Mesothelial cell of epicardium (in vitro differentiated cells): Measurements from ENCODE around the gene AFDN. TPM values are rescaled to one million over a fixed set of nuclear protein-coding genes. Genes with fewer than 3 reads are reported as not detected.
A peak's percentile ranks its signal among the peaks of the same experiment; 100 is the strongest.

Experiments used
- DNase-seq, 2 experiments: peaks; one replicate each; pipeline ENCODE4 v3.0.0; 2021; ENCODE audit warnings: low spot score in 2 of 2; ENCODE audit not compliant: unreplicated experiment in 2 of 2
- H3K27ac Mint-ChIP-seq: 2 replicates; pipeline ENCODE4 v1.8.0; 2021; ENCODE audit warnings: mixed read lengths
- H3K27me3 Mint-ChIP-seq: 2 replicates; pipeline ENCODE4 v1.8.0; 2021; ENCODE audit warnings: low read depth, mixed read lengths
- H3K36me3 Mint-ChIP-seq: 2 replicates; pipeline ENCODE4 v1.8.0; 2021; ENCODE audit warnings: mixed read lengths
- H3K4me1 Mint-ChIP-seq: 2 replicates; pipeline ENCODE4 v1.8.0; 2021; ENCODE audit warnings: mixed read lengths
- H3K4me3 Mint-ChIP-seq: 2 replicates; pipeline ENCODE4 v1.8.0; 2021; ENCODE audit warnings: mild to moderate bottlenecking, moderate library complexity, mixed read lengths
- H3K9me3 Mint-ChIP-seq: 2 replicates; pipeline ENCODE4 v1.8.0; 2021; ENCODE audit warnings: mixed read lengths
- total RNA-seq: library from RNA; stranded (reverse); gene quantifications from 3 replicates; pipeline ENCODE4 v1.2.1, GENCODE V29; 2021
- TF ChIP-seq, protein P1 (sequence below): fragments of 200-600 bp; sonication (generic); IDR thresholded peaks from one replicate; pipeline ENCODE4 v1.5.0; 2021; ENCODE audit warnings: antibody characterized with exemption; ENCODE audit not compliant: unreplicated experiment

The AFDN gene
- total RNA-seq, 1 donor from 2014 or later = 284 TPM

DNA sequence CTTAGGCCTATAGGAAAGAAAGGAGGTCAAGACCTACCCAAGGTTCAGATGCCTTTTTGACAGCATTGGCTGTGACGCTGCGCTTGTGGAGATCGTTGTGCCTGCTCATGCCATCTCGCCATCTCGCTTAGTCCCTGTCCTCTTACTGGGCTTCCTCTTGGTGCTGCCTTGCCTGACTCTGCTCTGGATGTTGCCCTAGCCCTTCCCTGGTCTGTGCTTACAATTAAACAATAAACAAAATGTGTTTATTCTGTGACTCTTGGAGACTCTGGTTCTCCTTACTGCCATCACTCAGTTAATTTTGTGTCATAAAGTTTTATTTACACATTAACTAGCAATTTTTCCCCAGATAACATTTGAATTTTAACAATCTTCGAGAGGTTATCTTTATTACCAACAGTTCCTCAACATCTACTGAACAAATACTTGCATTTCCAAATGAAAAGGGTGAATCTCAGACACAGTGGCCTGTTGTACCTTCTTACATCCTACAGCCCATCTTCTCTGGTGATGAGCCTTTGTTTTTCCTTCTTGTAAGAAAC lies 11.6 kb downstream of the AFDN start:
- H3K27me3 Mint-ChIP-seq = no peaks in the 10 kb centered on the region
- TF ChIP-seq, protein P1, sequence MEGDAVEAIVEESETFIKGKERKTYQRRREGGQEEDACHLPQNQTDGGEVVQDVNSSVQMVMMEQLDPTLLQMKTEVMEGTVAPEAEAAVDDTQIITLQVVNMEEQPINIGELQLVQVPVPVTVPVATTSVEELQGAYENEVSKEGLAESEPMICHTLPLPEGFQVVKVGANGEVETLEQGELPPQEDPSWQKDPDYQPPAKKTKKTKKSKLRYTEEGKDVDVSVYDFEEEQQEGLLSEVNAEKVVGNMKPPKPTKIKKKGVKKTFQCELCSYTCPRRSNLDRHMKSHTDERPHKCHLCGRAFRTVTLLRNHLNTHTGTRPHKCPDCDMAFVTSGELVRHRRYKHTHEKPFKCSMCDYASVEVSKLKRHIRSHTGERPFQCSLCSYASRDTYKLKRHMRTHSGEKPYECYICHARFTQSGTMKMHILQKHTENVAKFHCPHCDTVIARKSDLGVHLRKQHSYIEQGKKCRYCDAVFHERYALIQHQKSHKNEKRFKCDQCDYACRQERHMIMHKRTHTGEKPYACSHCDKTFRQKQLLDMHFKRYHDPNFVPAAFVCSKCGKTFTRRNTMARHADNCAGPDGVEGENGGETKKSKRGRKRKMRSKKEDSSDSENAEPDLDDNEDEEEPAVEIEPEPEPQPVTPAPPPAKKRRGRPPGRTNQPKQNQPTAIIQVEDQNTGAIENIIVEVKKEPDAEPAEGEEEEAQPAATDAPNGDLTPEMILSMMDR = no peak
- DNase-seq = no peak
- H3K36me3 Mint-ChIP-seq = no peaks in the 10 kb centered on the region
- H3K4me3 Mint-ChIP-seq = no peak overlapping the region
- peak overlapping the region; percentile 17 for H3K27ac Mint-ChIP-seq
- H3K4me1 Mint-ChIP-seq = peaks cover 21% of the 10 kb centered on the region
- no peaks in the 10 kb centered on the region for H3K9me3 Mint-ChIP-seq

DNA sequence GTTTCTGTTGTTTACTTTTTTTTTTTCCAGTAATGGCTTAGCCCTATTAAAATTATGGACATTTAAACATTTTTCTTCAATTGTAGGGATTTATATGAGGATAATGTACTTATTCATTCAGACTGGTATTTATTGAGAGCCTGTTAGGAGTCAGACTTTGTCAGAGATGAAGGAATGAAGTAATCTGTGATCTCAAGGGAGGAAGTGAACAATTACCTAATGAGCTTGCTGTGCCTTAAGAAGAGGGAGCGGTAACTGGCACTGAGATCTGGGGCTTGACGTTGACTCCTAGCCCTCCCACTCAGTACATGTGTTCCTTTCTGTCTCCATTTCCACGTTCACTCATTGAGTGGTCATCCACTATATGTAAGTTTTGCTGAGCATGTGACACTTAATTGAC lies 12.6 kb downstream of the AFDN start:
- TF ChIP-seq, protein P1 = no peak
- H3K4me3 Mint-ChIP-seq = no peak overlapping the region
- H3K36me3 Mint-ChIP-seq = no peaks in the 10 kb centered on the region
- no peaks in the 10 kb centered on the region for H3K9me3 Mint-ChIP-seq
- peaks cover 24% of the 10 kb centered on the region for H3K4me1 Mint-ChIP-seq
- H3K27me3 Mint-ChIP-seq = no peaks in the 10 kb centered on the region
- H3K27ac Mint-ChIP-seq = no peak overlapping the region
- no peak for DNase-seq

DNA sequence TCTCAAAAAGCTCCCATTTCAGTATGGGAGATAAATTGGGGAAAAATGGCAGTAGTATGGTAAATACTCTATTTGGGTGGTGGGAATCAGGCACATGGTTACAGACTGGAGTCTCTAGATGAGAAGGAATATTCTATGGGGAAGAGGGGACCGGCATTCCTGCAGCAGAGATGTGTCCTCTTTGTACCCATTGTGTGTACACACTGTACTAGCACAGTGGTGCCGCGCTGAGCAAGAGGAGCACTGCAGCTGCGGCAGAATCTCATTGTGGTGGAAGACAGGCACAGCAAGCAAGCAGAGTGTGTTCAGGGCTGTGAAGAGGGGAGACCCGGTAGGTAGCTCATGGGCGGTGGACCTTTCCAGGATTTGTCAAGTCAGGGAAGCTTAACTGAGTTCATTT lies 13.0 kb downstream of the AFDN start:
- no peak for DNase-seq

DNA sequence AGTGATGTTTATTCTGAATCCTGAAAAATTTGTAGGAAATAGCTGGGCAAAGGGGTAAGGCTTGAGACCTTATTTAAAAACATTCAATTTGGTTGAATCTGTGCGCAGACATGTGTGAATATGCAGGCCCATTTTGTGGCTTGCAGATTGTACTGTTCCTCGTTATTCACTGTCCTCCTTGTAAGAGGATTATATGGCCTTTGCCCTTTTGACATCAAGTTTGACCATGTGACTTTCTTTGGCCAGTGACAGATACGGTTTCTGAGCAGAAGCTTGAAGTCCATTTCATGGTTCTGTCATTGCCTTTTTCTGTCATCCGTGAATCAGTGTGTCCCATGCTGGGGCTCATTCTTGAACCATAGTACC lies 13.4 kb downstream of the AFDN start:
- Mint-ChIP-seq H3K4me1 (peaks cover 20% of the 10 kb centered on the region), H3K27ac (no peak overlapping the region), H3K27me3 (no peaks in the 10 kb centered on the region), H3K4me3 (no peak overlapping the region), H3K9me3 (no peaks in the 10 kb centered on the region), H3K36me3 (no peaks in the 10 kb centered on the region)
- TF ChIP-seq, protein P1 = no peak
- no peak for DNase-seq

More for the DNA sequence above, 13.0 kb downstream of the AFDN start:
- no peak overlapping the region for H3K27ac Mint-ChIP-seq
- H3K9me3 Mint-ChIP-seq = no peaks in the 10 kb centered on the region
- H3K4me3 Mint-ChIP-seq = no peak overlapping the region
- H3K36me3 Mint-ChIP-seq = no peaks in the 10 kb centered on the region
- H3K4me1 Mint-ChIP-seq = peaks cover 24% of the 10 kb centered on the region
- TF ChIP-seq, protein P1 = no peak
- H3K27me3 Mint-ChIP-seq = no peaks in the 10 kb centered on the region

DNA sequence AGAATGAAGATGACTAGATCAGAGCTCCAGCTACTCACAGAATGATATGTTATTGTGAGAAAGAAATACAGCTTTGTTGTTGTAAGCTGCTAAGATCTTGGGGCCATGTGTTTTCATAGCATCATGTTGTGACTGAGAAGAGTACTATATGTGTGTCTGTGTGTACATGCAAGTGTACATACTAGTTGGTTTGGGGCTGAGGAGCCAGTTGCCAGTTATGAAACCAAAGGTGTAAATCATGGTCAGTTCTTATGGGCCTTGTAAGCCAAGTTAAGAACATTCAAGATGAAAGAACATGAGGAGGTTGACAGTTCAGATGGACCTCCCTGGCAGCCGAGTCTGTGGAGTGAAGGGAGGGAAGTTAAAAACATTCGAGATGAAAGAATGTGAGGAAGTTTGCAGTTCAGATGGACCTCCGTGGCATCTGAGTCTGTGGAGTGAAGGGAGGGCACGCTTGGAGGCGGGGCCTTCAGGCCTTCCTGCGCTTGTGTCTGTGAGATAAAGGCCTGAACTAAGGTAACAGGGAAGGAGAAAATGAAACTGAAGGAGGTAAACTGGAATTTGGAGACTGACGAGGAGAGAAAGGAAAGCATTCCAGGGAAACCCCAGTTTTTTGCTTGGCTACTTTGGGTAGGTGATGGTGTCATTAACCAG lies 13.9 kb downstream of the AFDN start:
- H3K4me1 Mint-ChIP-seq = peaks cover 18% of the 10 kb centered on the region
- H3K9me3 Mint-ChIP-seq = no peaks in the 10 kb centered on the region
- H3K4me3 Mint-ChIP-seq = no peak overlapping the region
- H3K27me3 Mint-ChIP-seq = no peaks in the 10 kb centered on the region
- H3K27ac Mint-ChIP-seq = no peak overlapping the region
- TF ChIP-seq, protein P1 = no peak
- DNase-seq = no peak
- H3K36me3 Mint-ChIP-seq = no peaks in the 10 kb centered on the region
